ENCODE results near the gene TMEM117.
"Not testable (repeated sequence)": the region's sequence is repeated elsewhere in the genome, so short reads cannot be mapped to it uniquely, and the experiment has no call there.

TMEM117 gene

DNA sequence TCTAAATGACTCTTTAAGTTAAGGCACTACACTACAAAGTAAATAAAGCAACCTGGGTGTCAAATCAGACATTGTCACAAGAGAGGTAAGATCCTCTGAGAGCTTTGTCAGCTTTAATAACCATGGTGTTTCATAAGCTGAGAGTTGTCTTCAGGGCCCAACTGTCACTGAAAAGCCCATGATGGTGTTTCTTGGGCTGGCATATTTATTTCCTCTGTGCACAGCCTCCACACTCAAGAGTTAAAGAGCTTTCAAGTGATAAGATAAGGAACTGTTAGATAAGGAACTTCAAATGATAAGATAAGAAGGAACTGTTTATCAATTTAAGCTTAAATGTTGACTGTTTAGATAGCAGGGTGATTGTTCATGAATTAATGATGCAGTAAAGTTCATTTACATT is 495.4 kb downstream of the TMEM117 start:
- no peak for DNase-seq

DNA sequence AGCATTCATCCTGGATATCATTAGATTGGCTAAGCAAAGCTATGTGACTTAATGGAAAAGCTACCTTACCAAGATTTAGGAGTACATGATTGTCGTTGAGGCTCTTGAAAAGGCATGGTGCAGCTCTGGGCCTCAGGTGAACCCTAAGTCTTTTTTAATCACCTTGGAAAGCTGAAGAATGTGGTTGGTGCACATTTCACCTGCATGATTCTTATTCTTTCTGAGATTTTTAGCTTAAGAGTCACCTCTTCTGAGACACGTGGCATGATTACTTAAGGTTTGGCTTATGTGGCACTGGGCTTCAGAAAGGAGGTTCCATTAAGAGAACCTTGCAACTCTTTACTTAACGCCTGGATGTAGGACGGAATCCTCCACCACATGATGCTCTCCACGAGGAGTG is 498.5 kb downstream of the TMEM117 start:
- no peak for DNase-seq

GRCh38 chr12:44335030-44335429 is 499.1 kb downstream of the TMEM117 start:
- DNase-seq, result no peak

GRCh38 chr12:44336577-44336976 is 500.7 kb downstream of the TMEM117 start:
- no peak for DNase-seq

DNA sequence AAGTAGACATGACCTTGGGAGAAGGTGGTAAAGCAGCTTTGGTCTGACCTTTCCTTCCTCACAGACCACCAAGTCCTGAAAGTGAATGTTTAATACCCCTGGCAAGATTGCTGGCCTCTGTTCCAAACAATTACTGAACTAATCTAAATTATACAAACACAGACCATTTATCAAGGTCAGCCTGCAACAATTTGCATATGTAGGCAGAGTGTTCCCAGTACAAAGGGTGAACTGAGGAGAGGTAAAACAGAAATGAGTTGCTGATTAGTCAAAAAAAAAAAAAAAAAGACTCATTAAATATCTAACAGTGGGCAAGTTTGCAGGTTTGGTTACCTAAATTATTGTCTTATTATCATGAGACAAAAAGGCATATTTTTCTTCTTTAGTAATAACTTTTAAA is 506.5 kb downstream of the TMEM117 start:
- no peak for DNase-seq

- DNase-seq, result no peak
Measured at GRCh38 chr12:44347145-44347544, 511.3 kb downstream of the TMEM117 start.

- DNase-seq, result no peak
Measured at GRCh38 chr12:44357494-44357893, 521.6 kb downstream of the TMEM117 start.

DNA sequence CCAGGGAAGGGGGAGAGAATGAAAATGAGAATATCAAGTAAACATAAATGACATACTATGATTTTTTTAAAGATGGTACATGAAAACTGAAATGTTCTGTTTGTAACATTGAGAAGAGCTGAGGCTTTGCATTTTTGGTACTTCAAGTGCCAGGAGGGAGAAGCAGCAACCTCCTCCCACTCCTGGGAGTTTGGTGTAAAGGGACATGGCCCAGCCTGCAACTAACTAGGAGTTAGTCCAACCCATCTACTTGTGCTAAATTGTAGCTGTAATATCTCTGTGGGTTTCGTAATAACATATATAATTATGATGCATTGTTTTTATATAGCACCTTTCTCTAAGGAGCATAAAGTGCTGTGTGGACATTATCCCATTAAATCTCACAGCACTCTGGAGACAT is 522.8 kb downstream of the TMEM117 start:
- no peak for DNase-seq

DNA sequence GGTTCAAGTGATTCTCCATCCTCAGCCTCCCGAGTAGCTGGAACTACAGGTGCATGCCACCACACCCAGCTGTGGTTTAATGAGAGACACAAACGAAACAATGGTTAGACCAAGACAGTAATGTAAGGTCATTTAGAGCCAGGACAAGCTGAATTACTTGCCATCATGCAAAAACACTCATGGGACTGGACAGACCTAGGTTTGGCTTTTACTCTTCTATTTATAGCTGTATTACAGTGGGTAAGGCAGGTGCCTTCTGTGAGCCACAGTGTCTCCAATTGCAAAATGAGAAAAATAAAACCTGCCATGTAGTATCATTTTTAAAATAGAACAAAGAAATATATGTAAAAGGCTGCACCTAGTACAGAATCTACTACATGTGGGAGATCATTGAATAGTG is 527.1 kb downstream of the TMEM117 start:
- DNase-seq, result no peak

GRCh38 chr12:44367136-44367535 is 531.3 kb downstream of the TMEM117 start:
- no peak for DNase-seq

- no peak for DNase-seq
Measured at GRCh38 chr12:44367916-44368315, 532.0 kb downstream of the TMEM117 start.

- no peak for DNase-seq
Measured at GRCh38 chr12:44369998-44370397, 534.1 kb downstream of the TMEM117 start.

- DNase-seq, result no peak
Measured at GRCh38 chr12:44370982-44371381, 535.1 kb downstream of the TMEM117 start.

GRCh38 chr12:44372259-44372658 is 536.4 kb downstream of the TMEM117 start:
- DNase-seq, result no peak

GRCh38 chr12:44375694-44376093 is 539.8 kb downstream of the TMEM117 start:
- DNase-seq, result no peak

GRCh38 chr12:44377443-44378187 is 541.7 kb downstream of the TMEM117 start:
- no peak for DNase-seq

GRCh38 chr12:44379113-44379512 is 543.2 kb downstream of the TMEM117 start:
- not testable (repeated sequence) for DNase-seq

DNA sequence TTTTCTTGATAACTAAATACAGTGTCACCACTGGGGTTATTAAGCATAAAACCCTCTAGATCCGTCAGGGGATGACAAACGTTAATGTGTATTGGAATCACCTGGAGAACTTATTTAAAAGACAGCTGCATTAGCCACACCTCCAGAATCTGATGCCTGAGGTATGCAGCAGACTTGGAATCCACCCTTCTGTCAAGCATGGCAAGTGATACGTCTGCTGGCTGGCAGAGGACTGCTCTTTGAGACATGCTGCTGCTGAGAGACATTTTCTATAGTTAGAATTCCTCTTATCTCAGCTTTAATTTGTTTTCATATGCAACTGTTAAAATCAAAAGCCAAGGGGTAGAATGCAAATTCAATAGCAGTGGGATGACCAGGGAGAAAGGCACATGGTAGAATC is 544.0 kb downstream of the TMEM117 start:
- no peak for DNase-seq

DNA sequence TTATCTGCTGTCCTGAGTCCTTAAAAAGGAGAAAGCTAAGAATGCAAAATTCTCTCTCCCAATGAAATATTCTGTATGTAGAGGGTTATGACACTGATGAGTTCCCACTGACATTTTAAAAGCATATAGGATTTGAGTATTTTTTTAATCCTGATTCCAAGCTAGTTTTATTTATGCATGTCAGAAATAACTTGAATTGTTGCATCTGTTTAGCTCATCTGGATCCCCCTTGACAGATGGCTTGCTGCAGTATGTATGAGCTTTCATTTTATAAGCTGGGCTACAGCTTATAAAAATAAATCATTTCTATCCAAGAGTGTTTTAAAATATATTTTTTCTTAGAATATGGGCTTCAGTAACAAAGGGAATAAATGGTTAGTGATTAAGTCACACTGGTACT is 545.0 kb downstream of the TMEM117 start:
- DNase-seq, result no peak

DNA sequence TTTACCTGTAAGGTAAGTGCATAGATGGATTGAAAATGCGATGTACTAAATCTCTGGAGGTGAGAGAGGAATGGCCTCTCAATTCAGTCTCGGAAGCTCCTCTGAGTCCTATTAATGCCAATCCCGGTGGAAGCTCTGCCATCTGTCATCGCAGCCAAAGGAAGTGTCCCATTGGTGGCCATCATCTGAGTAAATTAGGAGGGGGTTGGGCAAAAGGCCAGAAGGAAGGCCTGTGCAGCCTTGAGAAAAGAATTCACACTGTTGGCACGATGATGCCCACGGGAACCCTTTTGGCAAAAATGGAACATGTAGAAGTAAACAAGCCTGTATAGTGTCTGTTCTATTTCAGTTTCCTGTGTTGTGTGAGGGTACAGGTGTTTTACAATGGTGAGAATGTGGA is 545.5 kb downstream of the TMEM117 start:
- no peak for DNase-seq

- DNase-seq, result no peak
Measured at GRCh38 chr12:44384136-44384535, 548.3 kb downstream of the TMEM117 start.

- no peak for DNase-seq
Measured at GRCh38 chr12:44385964-44386363, 550.1 kb downstream of the TMEM117 start.

DNA sequence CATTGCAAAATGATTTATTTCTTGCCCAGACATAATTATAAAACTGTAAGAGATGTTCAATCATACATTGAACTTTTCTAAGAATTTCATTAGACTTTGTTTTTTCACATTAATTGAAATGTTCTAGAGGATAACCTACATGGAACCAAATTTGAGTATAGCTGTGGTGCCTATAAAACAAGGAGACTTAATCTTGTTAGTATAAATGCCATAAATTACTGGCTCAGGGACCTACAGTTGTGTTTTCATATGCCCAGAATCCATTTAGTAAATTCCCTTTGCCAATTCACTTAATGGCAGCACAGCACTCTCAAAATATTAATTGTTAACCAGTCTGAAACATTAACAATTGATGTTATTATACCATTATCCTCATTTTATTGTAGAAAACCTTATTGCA is 551.7 kb downstream of the TMEM117 start:
- no peak for DNase-seq

- DNase-seq, result no peak
Measured at GRCh38 chr12:44389038-44389437, 553.2 kb downstream of the TMEM117 start.

DNA sequence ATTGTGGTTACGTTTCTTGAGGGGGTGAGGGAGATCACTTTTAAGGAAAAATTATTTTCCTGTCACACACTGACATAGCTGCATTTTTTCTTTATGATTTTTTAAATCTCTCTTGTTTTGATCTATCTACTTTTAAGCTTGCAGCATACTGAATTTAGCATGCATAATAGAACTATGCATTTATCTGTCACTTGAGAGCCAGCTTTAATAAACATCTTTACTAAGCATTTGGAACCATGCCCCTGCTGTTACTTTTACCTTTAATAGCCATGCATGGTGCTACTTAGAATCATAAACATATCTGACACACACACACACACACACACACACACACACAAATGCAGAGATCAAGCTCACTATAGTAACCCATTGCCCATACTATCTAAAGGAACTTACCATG is 554.0 kb downstream of the TMEM117 start:
- DNase-seq, result no peak
